BJ (cell line): ENCODE results near the gene ZNF592. TPM values are rescaled to one million over a fixed set of nuclear protein-coding genes. Genes with fewer than 3 reads are reported as not detected.

Source experiments
- CTCF ChIA-PET: fragments of 350-600 bp; formaldehyde crosslinking; extraction: SDS; loops from one replicate; lab custom pipeline; 2021; ENCODE audit warnings: antibody characterized with exemption, inconsistent platforms; lab: Yijun Ruan, JAX
- POLR2A ChIA-PET: fragments of 300-600 bp; sonication (Branson Sonifier 250); formaldehyde crosslinking; extraction: SDS; loops from one replicate; lab custom pipeline; 2021; ENCODE audit warnings: antibody characterized with exemption; lab: Charles Lee
- DNase-seq: peaks from one replicate; pipeline ENCODE4 v3.0.0-alpha.2; 2011; ENCODE audit warnings: low read depth
- H3K27me3 ChIP-seq: 2 replicates; pipeline ENCODE4 v1.6.0; 2011; ENCODE audit warnings: low read length; ENCODE audit not compliant: control insufficient read depth, insufficient read depth
- H3K36me3 ChIP-seq: 2 replicates; pipeline ENCODE4 v1.5.1; 2011; ENCODE audit warnings: low read length; ENCODE audit not compliant: control insufficient read depth, insufficient read depth
- H3K4me3 ChIP-seq: 2 replicates; pipeline ENCODE4 v1.5.1; 2011; ENCODE audit warnings: low read depth, mild to moderate bottlenecking, control low read depth, low read length
- polyA plus RNA-seq: library from polyadenylated mRNA; depleted of rRNA; stranded (reverse); fragments of >200 nt; gene quantifications from 2 replicates; pipeline ENCODE4 v1.2.3, GENCODE V29; 2011; rRNA removed
- small RNA-seq: library from RNA; depleted of rRNA; stranded (forward); fragments of <200 nt; gene quantifications from one replicate; pipeline ENCODE3, GENCODE V24; 2012; ENCODE audit warnings: low replicate concordance, low read depth; ENCODE audit not compliant: insufficient read length
- TF ChIP-seq, protein P1 (sequence below): IDR thresholded peaks from 2 replicates; pipeline ENCODE4 v1.5.1; 2011; ENCODE audit warnings: low read depth, mild to moderate bottlenecking, control low read depth, inconsistent platforms, low read length, moderate library complexity; ENCODE audit not compliant: insufficient read depth

The ZNF592 gene
- polyA plus RNA-seq, 1 experiment, result 11.0 TPM

DNA sequence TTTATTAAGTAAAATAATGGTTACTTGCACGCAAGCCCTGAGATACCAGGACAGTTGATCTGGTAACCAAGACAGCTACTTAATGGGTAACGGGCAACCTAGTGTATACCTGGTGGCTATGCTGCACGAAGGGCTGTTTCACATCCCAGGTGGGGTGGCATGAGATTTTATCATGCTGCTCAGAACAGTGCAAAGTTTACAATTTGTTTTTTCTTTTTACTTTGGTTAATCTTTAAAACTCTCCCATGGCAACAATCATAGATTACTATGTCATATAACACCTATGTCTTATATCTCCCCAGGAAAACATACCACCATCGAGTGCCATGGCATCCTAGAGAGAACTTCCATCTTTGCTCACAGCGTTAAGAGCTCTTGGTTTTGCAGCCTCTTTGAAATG, 103.8 kb downstream of the ZNF592 start:
- Histone ChIP-seq H3K27me3 (no peaks in the 10 kb centered on the region), H3K4me3 (no peak overlapping the region), H3K36me3 (no peaks in the 10 kb centered on the region)
- ChIA-PET CTCF (interaction anchor here (1.2 kb wide), 1 partner anchor 75 kb away, joined by 3 read pairs; no protein-coding TSS in a partner anchor), POLR2A (interaction anchor here (0.6 kb wide), 2 partner anchors 24 to 283 kb away, joined by 3 to 6 read pairs; no protein-coding TSS in a partner anchor)
- TF ChIP-seq, protein P1, sequence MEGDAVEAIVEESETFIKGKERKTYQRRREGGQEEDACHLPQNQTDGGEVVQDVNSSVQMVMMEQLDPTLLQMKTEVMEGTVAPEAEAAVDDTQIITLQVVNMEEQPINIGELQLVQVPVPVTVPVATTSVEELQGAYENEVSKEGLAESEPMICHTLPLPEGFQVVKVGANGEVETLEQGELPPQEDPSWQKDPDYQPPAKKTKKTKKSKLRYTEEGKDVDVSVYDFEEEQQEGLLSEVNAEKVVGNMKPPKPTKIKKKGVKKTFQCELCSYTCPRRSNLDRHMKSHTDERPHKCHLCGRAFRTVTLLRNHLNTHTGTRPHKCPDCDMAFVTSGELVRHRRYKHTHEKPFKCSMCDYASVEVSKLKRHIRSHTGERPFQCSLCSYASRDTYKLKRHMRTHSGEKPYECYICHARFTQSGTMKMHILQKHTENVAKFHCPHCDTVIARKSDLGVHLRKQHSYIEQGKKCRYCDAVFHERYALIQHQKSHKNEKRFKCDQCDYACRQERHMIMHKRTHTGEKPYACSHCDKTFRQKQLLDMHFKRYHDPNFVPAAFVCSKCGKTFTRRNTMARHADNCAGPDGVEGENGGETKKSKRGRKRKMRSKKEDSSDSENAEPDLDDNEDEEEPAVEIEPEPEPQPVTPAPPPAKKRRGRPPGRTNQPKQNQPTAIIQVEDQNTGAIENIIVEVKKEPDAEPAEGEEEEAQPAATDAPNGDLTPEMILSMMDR, result no peak
- DNase-seq, result no peak

DNA sequence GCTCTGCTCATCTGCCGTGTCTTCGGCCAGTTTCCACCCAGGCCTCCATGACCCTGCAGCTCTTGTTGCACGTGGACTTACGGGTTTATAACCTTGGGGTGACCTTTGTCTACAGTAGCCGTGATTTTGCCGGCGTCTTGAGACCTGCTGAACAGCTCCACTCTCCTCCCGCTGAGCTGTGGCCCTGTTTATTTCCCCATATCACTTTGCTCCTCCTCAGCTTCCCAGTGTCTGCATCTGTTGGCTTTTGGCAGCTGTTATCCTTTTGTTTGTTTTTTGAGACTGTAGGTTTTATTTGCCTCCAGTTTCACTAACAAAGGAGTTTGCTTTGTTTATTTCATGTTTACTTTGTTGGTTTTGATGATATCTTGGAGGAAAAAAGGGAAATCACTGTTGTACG, 106.7 kb downstream of the ZNF592 start:
- Histone ChIP-seq H3K4me3 (no peak overlapping the region), H3K27me3 (no peaks in the 10 kb centered on the region), H3K36me3 (no peaks in the 10 kb centered on the region)
- ChIA-PET CTCF (interaction anchor here (0.9 to 2.1 kb wide), 4 partner anchors 10 to 73 kb away, joined by 3 to 9 read pairs (median 4); no protein-coding TSS in a partner anchor), POLR2A (no interaction called here)
- TF ChIP-seq, protein P1, result no peak
- no peak for DNase-seq

DNA sequence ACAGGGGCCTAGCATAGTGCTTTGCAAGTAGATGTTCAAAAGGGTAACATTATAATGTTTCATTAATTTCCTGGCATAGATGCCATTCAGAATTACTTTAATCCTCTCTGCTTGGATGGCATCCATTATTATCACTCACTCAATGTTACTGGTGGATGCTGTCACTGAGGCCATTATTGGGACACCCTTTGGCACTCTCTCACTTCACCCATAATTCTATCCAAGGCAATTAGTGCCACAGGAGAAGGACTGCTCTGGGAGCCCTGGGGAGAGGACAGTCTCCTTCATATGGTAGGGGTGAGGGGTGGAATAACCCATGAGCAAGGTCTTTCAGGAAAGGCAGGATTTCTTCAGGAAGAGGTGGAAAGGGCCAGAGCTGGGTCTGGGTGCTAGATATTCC, 107.4 kb downstream of the ZNF592 start:
- ChIA-PET CTCF (interaction anchor here (1.4 kb wide), 1 partner anchor 72 kb away, joined by 3 read pairs; no protein-coding TSS in a partner anchor), POLR2A (no interaction called here)
- no peaks in the 10 kb centered on the region for H3K27me3 ChIP-seq
- H3K36me3 ChIP-seq, result no peaks in the 10 kb centered on the region
- DNase-seq, result no peak
- TF ChIP-seq, protein P1, result no peak
- H3K4me3 ChIP-seq, result no peak overlapping the region

Small RNAs within 50 kb of the gene (small RNA-seq; reads per million reads assigned to genes)
- not detected for gene RF00402

Other genes with a start within 250 kb of the ZNF592 start
- gene ZSCAN2, start 147.6 kb upstream of the ZNF592 start, polyA plus RNA-seq, result 5.9 and 6.3 TPM in 2 replicates
- gene WDR73, start 94.3 kb upstream of the ZNF592 start, polyA plus RNA-seq, result 19.7 and 21.1 TPM in 2 replicates
- gene NMB, start 90.4 kb upstream of the ZNF592 start, polyA plus RNA-seq, result 2.9 and 4.3 TPM in 2 replicates
- 90.7 and 244 TPM in 2 replicates for gene SEC11A, start 32.5 kb upstream of the ZNF592 start, polyA plus RNA-seq
- 0.02 and 0.06 TPM in 2 replicates for gene ALPK3, start 68.8 kb downstream of the ZNF592 start, polyA plus RNA-seq
- 0.05 TPM in 1 of 2 replicates, not detected in the other for gene SLC28A1, start 136.1 kb downstream of the ZNF592 start, polyA plus RNA-seq
- 22.5 and 29.5 TPM in 2 replicates for gene PDE8A, start 233.3 kb downstream of the ZNF592 start, polyA plus RNA-seq